GM23338 (cell line): ENCODE measurements around the gene COL25A1. TPM values are rescaled to one million over a fixed set of nuclear protein-coding genes. Genes with fewer than 3 reads are reported as not detected.

Source experiments
- ATAC-seq: fragments of 200-7000 bp; cut with Tn5 transposase; 3 replicates; pipeline ENCODE4 v1.9.1; 2020
- DNase-seq: peaks from one replicate; pipeline ENCODE4 v3.0.0-alpha.2; 2015; ENCODE audit warnings: low spot score
- H2AFZ ChIP-seq: fragments of 200-600 bp; sonication (generic); 2 replicates; pipeline ENCODE4 v1.8.0; 2016; ENCODE audit warnings: antibody characterized with exemption, mild to moderate bottlenecking, moderate library complexity
- H3F3A ChIP-seq: fragments of 200-600 bp; sonication (generic); replicated peaks from 2 replicates; pipeline ENCODE4 v1.8.0; 2017; ENCODE audit warnings: antibody characterized with exemption, mixed run types, low read depth
- H3K27ac ChIP-seq: fragments of 200-600 bp; sonication (generic); 2 replicates; pipeline ENCODE4 v1.6.1; 2016; ENCODE audit warnings: low read depth
- H3K27me3 ChIP-seq: fragments of 200-600 bp; sonication (generic); 2 replicates; pipeline ENCODE4 v1.8.0; 2016; ENCODE audit warnings: mild to moderate bottlenecking, mixed run types, moderate library complexity; ENCODE audit not compliant: insufficient read depth
- H3K36me3 ChIP-seq: fragments of 200-600 bp; sonication (generic); 2 replicates; pipeline ENCODE4 v1.8.0; 2016; ENCODE audit warnings: mild to moderate bottlenecking; ENCODE audit not compliant: insufficient read depth
- H3K4me1 ChIP-seq: fragments of 200-600 bp; sonication (generic); 2 replicates; pipeline ENCODE4 v1.8.0; 2016; ENCODE audit warnings: mild to moderate bottlenecking, moderate library complexity; ENCODE audit not compliant: insufficient read depth
- H3K4me2 ChIP-seq: fragments of 200-600 bp; sonication (generic); 2 replicates; pipeline ENCODE4 v1.7.1; 2017; ENCODE audit warnings: mixed run types
- H3K4me3 ChIP-seq: fragments of 200-600 bp; sonication (generic); 2 replicates; pipeline ENCODE4 v1.6.1; 2016; ENCODE audit warnings: mixed run types
- H3K79me2 ChIP-seq: fragments of 200-600 bp; sonication (generic); replicated peaks from 2 replicates; pipeline ENCODE4 v1.8.0; 2017; ENCODE audit warnings: mild to moderate bottlenecking; ENCODE audit not compliant: insufficient read depth
- H3K9me2 ChIP-seq: fragments of 200-600 bp; sonication (generic); 2 replicates; pipeline ENCODE4 v1.8.0; 2017; ENCODE audit not compliant: insufficient read depth
- H4K20me1 ChIP-seq: fragments of 200-600 bp; sonication (generic); replicated peaks from 2 replicates; pipeline ENCODE4 v1.8.0; 2017; ENCODE audit warnings: mild to moderate bottlenecking; ENCODE audit not compliant: insufficient read depth
- H3K27ac Mint-ChIP-seq: 2 replicates; pipeline ENCODE4 v1.8.0; 2020; ENCODE audit warnings: inconsistent platforms, mild to moderate bottlenecking, moderate library complexity, mixed read lengths
- H3K27me3 Mint-ChIP-seq: 3 replicates; pipeline ENCODE4 v1.8.0; 2022; ENCODE audit warnings: low read depth, mild to moderate bottlenecking, moderate library complexity, mixed read lengths, inconsistent platforms; ENCODE audit not compliant: insufficient read depth, poor library complexity
- H3K36me3 Mint-ChIP-seq: 3 replicates; pipeline ENCODE4 v1.8.0; 2021; ENCODE audit warnings: low read depth, mild to moderate bottlenecking, inconsistent platforms, moderate library complexity, mixed read lengths
- H3K4me1 Mint-ChIP-seq: 3 replicates; pipeline ENCODE4 v1.8.0; 2020; ENCODE audit warnings: mild to moderate bottlenecking, inconsistent platforms, mixed read lengths
- H3K4me3 Mint-ChIP-seq: 3 replicates; pipeline ENCODE4 v1.8.0; 2021; ENCODE audit warnings: moderate library complexity, mild to moderate bottlenecking, inconsistent platforms, mixed read lengths
- H3K9me3 Mint-ChIP-seq: 3 replicates; pipeline ENCODE4 v1.8.0; 2020; ENCODE audit warnings: moderate library complexity, mild to moderate bottlenecking, inconsistent platforms, mixed read lengths
- CREB1 ChIP-seq: fragments of 250-450 bp; sonication (Bioruptor Pico); IDR thresholded peaks from 2 replicates; pipeline ENCODE4 v1.5.0; 2020; ENCODE audit warnings: low read depth, mild to moderate bottlenecking, moderate library complexity
- ETS1 ChIP-seq: IDR thresholded peaks from 2 replicates; pipeline ENCODE4 v1.6.1; 2016; ENCODE audit warnings: antibody characterized with exemption
- EZH2 ChIP-seq: fragments of 200-600 bp; sonication (generic); IDR thresholded peaks from one replicate; pipeline ENCODE4 v1.8.0; 2017; ENCODE audit warnings: antibody characterized with exemption, mild to moderate bottlenecking, low read depth; ENCODE audit not compliant: unreplicated experiment
- JUNB ChIP-seq: IDR thresholded peaks from one replicate; pipeline ENCODE4 v1.6.1; 2016; ENCODE audit warnings: antibody characterized with exemption; ENCODE audit not compliant: unreplicated experiment
- NANOG ChIP-seq: IDR thresholded peaks from 2 replicates; pipeline ENCODE4 v1.6.1; 2016; ENCODE audit warnings: antibody characterized with exemption, borderline replicate concordance
- POLR2AphosphoS5 ChIP-seq: IDR thresholded peaks from 2 replicates; pipeline ENCODE4 v1.6.1; 2016; ENCODE audit warnings: antibody characterized with exemption, low read depth
- STAT1 ChIP-seq: IDR thresholded peaks from one replicate; pipeline ENCODE4 v1.6.1; 2016; ENCODE audit warnings: antibody characterized with exemption; ENCODE audit not compliant: unreplicated experiment
- ZNF114 ChIP-seq: fragments of 250-450 bp; sonication (Bioruptor Pico); IDR thresholded peaks from 2 replicates; pipeline ENCODE4 v1.5.0; 2020; ENCODE audit warnings: mild to moderate bottlenecking, moderate library complexity
- ZNF331 ChIP-seq: fragments of 250-450 bp; sonication (Bioruptor Pico); IDR thresholded peaks from 2 replicates; pipeline ENCODE4 v1.5.0; 2020; ENCODE audit warnings: low read depth, mild to moderate bottlenecking, moderate library complexity
- ZNF462 ChIP-seq: fragments of 250-450 bp; sonication (Bioruptor Pico); IDR thresholded peaks from 2 replicates; pipeline ENCODE4 v1.5.0; 2020; ENCODE audit warnings: mild to moderate bottlenecking, moderate library complexity
- polyA plus RNA-seq: library from polyadenylated mRNA; unstranded; fragments of >200 nt; fragmentation: Nextera tagmentation; extraction: Ambion mirVana; gene quantifications from 2 replicates; pipeline ENCODE4 v1.2.1, GENCODE V29; 2016
- total RNA-seq: library from RNA; depleted of rRNA; stranded (reverse); fragments of >200 nt; shearing (Covaris generic); gene quantifications from 2 replicates; pipeline ENCODE4 v1.2.3, GENCODE V29; 2014
- TF ChIP-seq, protein P1 (sequence below), 2 experiments: fragments of 200-600 bp in 1 of 2; sonication (generic) in 1 of 2; conservative IDR thresholded peaks; 2 replicates each; pipeline versions ENCODE4 v1.5.1 to v1.6.1; 2016 to 2017; ENCODE audit warnings: antibody characterized with exemption in 2 of 2, low read depth in 2 of 2, mild to moderate bottlenecking in 2 of 2, moderate library complexity in 1 of 2

COL25A1 gene
- total and polyA plus RNA-seq, 2 experiments from 2014 or later, result 3.9 to 5.6 TPM

- Histone ChIP-seq H3K79me2 (no peaks in the 10 kb centered on the region), H3K27ac (no peak overlapping the region), H3K27me3 (no peaks in the 10 kb centered on the region), H3K9me2 (no peaks in the 10 kb centered on the region), H4K20me1 (no peaks in the 10 kb centered on the region), H3F3A (no peaks in the 10 kb centered on the region), H3K36me3 (no peaks in the 10 kb centered on the region), H2AFZ (no peak overlapping the region), H3K4me2 (no peak overlapping the region), H3K4me3 (no peak overlapping the region), H3K4me1 (no peaks in the 10 kb centered on the region)
- no peaks in the 10 kb centered on the region for H3K36me3 Mint-ChIP-seq
- no peaks in the 10 kb centered on the region for H3K9me3 Mint-ChIP-seq
- no peak overlapping the region for H3K4me3 Mint-ChIP-seq
- no peak for DNase-seq
- no peak overlapping the region for H3K27ac Mint-ChIP-seq
- no peaks in the 10 kb centered on the region for H3K4me1 Mint-ChIP-seq
- ATAC-seq, result no peak
- TF ChIP-seq STAT1, result no peak
- TF ChIP-seq CREB1 (CRISPR knock-in tag), result no peak
- no peak for TF ChIP-seq EZH2
- TF ChIP-seq ZNF331 (CRISPR knock-in tag), result no peak
- TF ChIP-seq POLR2AphosphoS5, result no peak
- no peak for TF ChIP-seq ETS1
- TF ChIP-seq NANOG, result no peak
- no peak for TF ChIP-seq ZNF114 (CRISPR knock-in tag)
- H3K27me3 Mint-ChIP-seq, result no peaks in the 10 kb centered on the region
Observed at GRCh38 chr4:109171070-109171469, 131.4 kb downstream of the COL25A1 start.

- Histone ChIP-seq H4K20me1 (no peaks in the 10 kb centered on the region), H3K36me3 (no peaks in the 10 kb centered on the region), H2AFZ (no peak overlapping the region), H3K9me2 (no peaks in the 10 kb centered on the region), H3K79me2 (no peaks in the 10 kb centered on the region), H3F3A (no peaks in the 10 kb centered on the region), H3K27ac (no peak overlapping the region), H3K4me1 (no peaks in the 10 kb centered on the region), H3K4me2 (no peak overlapping the region), H3K4me3 (no peak overlapping the region), H3K27me3 (no peaks in the 10 kb centered on the region)
- ATAC-seq, result no peak
- Mint-ChIP-seq H3K27ac (no peak overlapping the region), H3K4me3 (no peak overlapping the region), H3K36me3 (no peaks in the 10 kb centered on the region), H3K4me1 (peaks cover 3% of the 10 kb centered on the region), H3K9me3 (no peaks in the 10 kb centered on the region), H3K27me3 (no peaks in the 10 kb centered on the region)
- no peak for DNase-seq
- TF ChIP-seq CREB1 (CRISPR knock-in tag), result no peak
- TF ChIP-seq ZNF114 (CRISPR knock-in tag), result no peak
- no peak for TF ChIP-seq JUNB
- TF ChIP-seq ETS1, result no peak
- TF ChIP-seq EZH2, result no peak
- TF ChIP-seq, protein P1, sequence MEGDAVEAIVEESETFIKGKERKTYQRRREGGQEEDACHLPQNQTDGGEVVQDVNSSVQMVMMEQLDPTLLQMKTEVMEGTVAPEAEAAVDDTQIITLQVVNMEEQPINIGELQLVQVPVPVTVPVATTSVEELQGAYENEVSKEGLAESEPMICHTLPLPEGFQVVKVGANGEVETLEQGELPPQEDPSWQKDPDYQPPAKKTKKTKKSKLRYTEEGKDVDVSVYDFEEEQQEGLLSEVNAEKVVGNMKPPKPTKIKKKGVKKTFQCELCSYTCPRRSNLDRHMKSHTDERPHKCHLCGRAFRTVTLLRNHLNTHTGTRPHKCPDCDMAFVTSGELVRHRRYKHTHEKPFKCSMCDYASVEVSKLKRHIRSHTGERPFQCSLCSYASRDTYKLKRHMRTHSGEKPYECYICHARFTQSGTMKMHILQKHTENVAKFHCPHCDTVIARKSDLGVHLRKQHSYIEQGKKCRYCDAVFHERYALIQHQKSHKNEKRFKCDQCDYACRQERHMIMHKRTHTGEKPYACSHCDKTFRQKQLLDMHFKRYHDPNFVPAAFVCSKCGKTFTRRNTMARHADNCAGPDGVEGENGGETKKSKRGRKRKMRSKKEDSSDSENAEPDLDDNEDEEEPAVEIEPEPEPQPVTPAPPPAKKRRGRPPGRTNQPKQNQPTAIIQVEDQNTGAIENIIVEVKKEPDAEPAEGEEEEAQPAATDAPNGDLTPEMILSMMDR (conservative IDR thresholded peaks at IDR 0.05; ENCODE audit: low read depth in 2 of 2), result no peak
- no peak for TF ChIP-seq ZNF462
Observed at GRCh38 chr4:109169170-109169569, 133.3 kb downstream of the COL25A1 start.
